HG02759 (cell line): ENCODE data around the gene RTEL1.

Experiments used
- ATAC-seq: cut with Tn5 transposase; IDR thresholded peaks from one replicate; pipeline ENCODE4 v1.9.1; 2021; ENCODE audit warnings: mild to moderate bottlenecking, moderate library complexity; ENCODE audit not compliant: unreplicated experiment

RTEL1 gene

DNA sequence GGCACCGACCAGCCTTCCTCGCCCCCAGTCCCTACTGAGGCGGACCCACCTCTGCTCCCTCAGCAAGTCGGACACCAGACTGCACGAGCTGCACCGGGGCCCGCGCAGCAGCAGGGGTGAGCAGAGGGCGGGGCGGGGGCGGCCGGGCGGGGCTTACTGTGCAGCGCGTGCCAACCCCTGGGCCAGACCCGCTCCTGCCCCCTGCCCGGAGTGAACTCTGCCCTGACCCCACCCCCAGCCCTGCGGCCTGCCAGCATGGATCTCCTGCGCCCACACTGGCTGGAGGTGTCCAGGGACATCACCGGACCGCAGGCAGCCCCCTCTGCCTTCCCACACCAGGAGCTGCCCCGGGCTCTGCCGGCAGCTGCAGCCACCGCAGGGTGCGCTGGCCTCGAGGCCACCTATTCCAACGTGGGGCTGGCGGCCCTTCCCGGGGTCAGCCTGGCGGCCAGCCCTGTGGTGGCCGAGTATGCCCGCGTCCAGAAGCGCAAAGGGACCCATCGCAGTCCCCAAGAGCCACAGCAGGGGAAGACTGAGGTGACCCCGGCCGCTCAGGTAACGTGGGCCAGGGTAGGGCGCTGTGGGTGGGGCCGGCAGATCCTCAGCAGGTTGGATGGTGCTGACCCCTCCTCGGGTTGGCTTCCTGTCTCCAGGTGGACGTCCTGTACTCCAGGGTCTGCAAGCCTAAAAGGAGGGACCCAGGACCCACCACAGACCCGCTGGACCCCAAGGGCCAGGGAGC lies 80.0 kb downstream of the RTEL1 start:
- ATAC-seq = no peak

DNA sequence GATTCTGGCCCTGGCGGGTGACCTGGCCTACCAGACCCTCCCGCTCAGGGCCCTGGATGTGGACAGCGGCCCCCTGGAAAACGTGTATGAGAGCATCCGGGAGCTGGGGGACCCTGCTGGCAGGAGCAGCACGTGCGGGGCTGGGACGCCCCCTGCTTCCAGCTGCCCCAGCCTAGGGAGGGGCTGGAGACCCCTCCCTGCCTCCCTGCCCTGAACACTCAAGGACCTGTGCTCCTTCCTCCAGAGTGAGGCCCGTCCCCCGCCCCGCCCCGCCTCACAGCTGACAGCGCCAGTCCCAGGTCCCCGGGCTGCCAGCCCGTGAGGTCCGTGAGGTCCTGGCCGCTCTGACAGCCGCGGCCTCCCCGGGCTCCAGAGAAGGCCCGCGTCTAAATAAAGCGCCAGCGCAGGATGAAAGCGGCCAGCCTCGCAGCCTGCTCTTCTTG lies 80.6 kb downstream of the RTEL1 start:
- ATAC-seq = no peak

DNA sequence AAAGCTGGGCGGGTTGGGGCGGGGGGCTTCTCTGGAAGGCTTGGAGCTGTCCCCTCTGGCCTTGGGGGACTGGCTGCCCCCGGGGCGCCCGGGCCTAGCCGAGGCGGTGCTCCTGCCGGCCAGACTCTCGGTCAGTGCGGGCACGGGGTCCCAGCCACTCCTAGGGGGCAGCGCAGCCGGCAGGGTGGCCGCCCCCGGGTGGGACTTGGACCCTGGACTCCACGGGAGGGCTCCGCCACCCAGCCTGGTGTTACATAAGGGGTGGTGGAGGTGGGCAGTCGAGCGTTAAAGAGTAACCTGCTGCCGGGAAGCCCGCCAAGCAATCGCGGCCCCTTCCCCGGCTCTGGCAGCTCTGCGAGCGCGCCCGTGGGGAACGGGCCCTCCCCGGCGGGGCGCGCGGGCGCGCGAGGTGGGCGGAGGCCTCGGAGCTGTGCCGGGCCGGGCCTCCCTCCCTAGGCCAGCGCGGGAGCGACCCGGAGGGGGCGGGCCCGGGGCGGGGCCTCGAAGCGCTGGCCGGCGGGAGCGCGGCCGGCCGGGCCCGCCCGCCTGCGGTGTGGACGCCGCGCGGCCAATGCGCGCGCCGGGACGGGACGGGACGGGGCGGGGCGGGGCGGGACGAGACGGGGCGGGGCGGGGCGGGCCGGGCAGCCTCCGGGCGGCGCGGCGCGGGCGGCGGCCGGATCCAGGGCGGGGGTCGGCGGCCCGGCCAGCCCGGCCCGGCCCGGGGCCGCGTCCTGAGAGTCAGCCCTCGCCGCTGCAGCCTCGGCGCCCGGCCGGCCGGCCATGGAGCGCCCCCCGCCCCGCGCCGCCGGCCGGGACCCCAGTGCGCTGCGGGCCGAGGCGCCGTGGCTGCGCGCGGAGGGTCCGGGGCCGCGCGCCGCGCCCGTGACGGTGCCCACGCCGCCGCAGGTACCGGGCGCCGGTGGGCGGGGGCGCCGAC lies 81.3 kb downstream of the RTEL1 start, which contains the start of gene SLC2A4RG:
Gene SLC2A4RG (plus strand): TSS at position 647 of the 940 bp plus-strand sequence. CDS start 137 bp downstream, at position 784.
- peak; percentile 55 for ATAC-seq

DNA sequence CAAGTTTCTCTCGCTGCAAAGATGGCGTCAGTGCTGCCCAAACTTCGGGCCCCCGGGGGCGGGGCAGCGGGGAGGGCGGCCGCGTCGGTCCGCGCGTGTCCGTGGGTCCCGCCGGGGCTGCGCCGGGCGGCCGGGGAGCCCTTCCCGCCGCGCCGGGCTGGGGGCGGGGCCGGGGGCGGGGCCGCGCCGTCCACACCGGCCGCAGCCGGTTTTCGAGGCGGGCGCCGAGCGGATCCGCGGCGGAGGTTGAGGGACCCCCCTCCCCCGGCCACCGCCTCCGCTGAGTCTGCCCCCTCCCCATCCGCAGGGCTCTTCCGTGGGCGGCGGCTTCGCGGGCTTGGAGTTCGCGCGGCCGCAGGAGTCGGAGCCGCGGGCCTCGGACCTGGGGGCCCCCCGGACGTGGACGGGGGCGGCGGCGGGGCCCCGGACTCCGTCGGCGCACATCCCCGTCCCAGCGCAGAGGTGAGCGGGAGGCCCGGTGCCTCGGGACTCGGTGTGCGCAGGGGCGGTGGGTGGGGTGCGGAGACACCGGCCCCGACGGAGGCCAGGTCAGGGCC lies 82.0 kb downstream of the RTEL1 start:
- ATAC-seq = peak; percentile 25

DNA sequence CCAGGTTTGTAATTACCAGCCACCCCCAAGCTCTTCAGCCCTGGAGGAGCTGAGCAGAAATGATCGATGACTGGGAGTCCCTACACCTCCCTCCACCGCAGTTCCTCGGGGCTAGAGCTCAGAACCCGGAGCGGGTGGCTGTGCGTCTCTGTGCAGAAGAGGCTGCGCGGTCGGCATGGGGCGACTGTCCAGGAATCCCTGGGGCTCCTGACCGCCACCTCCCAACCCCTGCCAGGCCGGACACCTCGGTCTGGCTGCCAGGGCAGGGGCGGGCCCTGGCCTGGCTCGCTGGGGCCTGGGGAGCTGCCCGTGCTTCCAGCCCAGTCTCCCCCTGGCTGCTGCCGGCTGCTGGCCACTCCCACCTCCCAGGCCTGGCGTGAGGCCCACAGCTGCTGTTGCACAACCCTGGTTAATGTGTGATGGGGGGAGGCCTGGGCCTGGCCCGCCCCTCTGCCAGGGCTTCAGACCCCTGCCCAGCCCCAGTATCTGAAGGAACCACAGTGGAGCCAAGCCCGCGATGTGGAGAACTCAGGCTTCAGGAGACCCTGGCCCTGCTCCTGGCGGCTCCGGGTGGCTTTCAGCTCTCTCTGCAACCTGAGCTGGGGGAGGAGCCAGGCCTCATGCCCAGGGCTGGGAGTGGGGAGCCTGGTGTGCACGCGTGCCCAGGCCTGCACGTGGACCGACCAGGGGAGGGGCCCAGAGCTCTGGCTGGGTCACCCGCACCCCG lies 82.7 kb downstream of the RTEL1 start:
- no peak for ATAC-seq

DNA sequence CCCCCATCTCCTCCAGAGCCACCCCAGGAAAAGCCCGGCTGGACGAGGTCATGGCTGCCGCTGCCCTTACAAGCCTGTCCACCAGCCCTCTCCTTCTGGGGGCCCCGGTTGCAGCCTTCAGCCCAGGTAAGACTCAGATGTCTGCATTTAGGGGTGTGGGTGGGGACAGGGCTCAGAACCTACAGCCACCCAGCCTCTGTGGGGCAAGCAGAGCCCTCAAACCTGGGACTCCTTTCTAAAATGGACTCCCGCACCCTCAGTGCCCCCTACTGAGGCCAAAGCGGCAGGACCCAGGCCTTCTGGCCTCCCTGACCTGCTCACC lies 83.2 kb downstream of the RTEL1 start:
- ATAC-seq = no peak

DNA sequence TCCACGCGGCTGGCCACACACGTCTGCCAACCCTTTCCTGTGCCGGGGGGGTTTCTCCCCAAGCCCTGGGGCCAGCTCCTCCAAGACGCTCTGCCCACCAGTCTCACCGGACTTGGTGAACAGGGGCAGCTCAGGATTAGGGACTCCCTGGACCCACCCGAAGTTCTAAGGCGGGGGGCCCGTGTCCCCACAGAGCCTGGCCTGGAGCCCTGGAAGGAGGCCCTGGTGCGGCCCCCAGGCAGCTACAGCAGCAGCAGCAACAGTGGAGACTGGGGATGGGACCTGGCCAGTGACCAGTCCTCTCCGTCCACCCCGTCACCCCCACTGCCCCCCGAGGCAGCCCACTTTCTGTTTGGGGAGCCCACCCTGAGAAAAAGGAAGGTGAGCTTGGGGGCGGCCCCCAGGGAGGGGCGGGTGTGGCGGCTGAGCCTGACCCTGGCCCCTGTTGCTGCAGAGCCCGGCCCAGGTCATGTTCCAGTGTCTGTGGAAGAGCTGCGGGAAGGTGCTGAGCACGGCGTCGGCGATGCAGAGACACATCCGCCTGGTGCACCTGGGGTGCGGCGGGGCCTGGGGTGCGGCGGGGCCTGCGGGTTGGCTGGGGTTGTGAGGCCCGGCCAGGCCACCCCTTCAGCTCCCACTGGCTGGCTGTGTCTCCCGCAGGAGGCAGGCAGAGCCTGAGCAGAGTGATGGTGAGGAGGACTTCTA lies 83.7 kb downstream of the RTEL1 start:
- no peak for ATAC-seq

DNA sequence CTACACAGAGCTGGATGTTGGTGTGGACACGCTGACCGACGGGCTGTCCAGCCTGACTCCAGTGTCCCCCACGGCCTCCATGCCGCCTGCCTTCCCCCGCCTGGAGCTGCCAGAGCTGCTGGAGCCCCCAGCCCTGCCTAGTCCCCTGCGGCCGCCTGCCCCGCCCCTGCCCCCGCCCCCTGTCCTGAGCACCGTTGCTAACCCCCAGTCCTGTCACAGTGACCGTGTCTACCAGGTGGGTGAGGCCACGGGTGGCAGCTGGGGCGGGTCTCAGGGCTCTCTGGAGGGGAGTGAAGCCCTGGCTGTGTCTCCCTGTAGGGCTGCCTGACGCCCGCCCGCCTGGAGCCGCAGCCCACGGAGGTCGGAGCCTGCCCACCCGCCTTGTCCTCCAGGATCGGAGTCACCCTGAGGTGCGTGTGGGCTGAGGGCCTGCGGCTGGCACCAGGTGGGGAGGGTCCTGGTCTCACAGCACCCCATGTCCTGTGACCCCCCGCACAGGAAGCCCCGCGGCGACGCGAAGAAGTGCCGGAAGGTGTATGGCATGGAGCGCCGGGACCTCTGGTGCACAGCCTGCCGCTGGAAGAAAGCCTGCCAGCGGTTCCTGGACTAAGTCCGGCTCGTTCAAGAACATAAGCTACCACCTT lies 84.4 kb downstream of the RTEL1 start:
- no peak for ATAC-seq

DNA sequence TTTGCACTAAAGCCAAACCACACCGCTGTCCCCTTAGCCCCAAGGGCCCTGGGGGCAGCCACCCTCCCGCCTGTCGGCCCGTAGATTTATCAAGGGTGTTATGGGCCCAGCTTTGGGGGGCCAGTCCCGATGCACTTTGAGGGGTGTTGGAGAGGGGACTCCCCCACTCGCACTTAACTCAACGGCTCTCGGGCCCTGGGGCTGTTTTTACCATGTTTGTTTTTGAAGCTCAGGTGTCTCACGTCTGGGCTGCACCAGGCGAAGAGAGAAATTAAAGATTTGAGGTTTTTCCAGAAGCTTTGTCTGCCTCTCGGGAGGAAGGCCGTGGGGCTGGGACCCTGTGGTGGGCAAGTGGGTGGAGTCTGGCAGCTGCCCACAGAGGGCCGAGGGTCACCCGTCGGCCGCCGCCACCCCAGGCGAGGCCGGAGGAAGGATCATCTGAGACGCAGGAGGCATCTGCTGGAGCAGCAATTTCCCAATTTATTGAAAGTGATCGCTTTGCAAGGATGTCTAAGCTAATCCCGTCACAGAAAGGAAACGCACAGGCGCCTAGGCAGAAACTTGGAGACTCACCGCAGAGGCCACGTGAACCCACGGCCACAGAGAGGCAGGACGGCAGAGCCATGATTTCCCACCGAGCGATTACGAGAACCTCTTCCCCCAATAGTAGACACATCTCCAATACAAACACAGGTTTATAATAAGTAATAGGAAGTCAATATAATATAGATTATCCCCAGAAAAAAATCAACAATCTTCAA lies 85.3 kb downstream of the RTEL1 start:
- no peak for ATAC-seq

DNA sequence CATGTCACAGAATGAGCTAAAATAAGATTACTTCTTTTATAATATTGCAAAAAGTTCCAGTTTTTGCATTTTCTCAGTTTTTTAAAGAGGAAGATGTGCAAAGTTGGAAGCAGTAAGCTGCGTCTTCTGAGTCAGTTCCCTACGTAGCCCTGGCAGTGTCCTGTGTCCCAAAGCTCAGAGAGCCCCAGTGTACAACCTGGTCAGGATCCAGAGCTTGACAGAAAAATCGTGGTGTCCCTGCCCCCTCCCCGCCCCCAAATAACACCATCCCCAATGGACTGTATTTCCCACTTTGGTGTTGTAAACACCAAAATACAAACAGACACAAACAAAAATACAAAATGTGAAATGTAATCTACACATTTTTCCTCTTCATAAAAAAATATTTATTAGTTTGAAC lies 86.0 kb downstream of the RTEL1 start:
- ATAC-seq = no peak

DNA sequence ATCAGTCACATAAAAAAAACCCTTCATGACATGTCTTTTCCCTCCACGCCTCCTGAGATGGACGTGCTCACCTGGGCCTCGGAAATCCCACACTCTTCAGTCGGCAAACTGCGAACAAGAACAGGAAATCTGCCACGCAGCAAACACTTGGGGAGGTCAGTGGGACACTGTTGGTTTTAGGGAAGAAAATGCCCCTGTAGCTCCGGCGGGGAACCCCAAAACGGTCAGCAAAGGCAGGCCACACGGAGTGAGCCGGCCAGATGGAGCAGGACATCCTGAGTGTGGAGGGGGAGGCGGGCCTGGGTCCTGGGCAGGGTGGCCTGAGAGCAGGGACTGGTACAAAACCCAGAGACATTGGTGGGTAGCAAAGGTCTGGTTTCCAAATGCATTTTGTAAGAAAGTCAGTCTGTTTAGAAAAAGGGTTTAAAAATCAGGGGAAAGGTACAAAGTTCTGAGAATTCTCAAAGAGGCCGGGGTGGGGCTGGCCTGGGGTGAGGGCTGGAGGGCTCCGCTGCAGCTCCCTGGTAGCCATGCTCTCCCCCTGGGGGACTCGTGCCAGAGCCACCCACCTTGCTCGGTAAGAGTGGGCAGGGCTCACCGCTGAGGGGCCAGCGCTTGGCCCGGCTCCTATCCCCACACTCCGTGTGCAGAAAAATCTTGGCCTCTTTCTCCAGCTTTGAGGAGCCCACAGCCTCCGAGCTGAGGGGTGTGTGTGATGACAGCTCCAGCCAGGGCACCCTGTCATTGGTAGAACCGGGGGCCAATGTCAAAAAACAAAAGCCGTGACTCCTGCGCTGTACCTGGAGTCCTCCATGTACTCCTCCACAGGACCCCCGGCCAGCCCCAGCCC lies 86.7 kb downstream of the RTEL1 start:
- no peak for ATAC-seq

DNA sequence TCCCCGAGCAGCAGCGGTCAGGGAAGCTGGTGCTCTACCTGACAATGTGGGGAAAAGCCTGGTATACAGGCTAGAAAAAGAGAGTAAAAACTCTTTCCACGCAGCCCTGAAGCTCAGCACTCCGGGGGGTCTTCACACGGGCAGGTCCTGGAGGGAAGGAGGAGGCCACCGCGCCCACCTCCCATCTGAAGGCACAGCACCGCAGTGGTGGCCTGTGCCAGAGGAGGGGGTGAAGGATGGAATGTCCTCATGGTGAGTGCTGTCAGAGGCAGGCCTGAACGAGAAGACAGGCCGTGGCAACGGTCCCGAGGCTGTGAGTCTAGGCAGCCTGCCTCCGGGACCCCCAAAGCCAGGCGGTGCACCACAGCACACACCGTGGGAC lies 87.3 kb downstream of the RTEL1 start:
- ATAC-seq = no peak
